GM18519 (cell line): ENCODE results near the gene JUN.
"Not testable (repeated sequence)": the region's sequence is repeated elsewhere in the genome, so short reads cannot be mapped to it uniquely, and the experiment has no call there.

Source experiments
- ATAC-seq: cut with Tn5 transposase; IDR thresholded peaks from one replicate; pipeline ENCODE4 v1.9.1; 2021; ENCODE audit warnings: mild to moderate bottlenecking, moderate library complexity; ENCODE audit not compliant: unreplicated experiment, low FRiP score

Gene JUN

GRCh38 chr1:58809325-58810010 is 25.6 kb upstream of the JUN start:
- ATAC-seq: no peak

- ATAC-seq: no peak
Observed at GRCh38 chr1:58808077-58808476, 24.2 kb upstream of the JUN start.

GRCh38 chr1:58805716-58806571 is 22.1 kb upstream of the JUN start:
- ATAC-seq: no peak

DNA sequence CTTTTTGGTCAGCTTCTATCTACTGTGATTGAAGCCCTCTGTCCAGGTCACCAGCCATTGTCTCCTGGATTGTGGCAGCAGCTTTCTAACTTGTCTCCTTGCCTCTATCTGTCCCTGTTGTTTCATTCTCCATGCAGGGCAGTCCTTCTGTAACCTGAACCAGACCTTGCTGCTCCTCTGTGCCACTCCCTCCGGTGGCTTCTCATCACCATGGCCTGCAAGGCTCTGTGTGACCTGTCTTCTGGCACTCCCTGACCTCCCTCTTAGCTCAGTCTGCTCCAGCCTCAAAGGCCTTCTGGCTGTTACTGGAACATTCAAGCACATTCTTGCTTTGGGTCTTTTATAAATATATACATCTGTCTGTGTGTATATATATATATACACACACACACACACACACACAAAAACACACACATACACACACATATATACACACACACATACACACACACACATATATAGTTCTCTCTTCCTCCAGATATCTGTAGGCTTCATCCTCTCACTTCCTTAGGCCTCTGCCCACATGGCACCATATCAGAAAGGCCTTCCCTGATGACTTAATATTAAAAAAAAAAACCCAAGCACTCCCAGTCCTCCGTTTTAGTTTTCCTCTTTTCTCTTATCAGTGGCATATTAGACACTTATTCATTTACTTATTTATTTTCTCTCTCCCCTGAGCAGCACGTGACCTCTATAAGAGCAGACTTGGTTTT is 21.2 kb upstream of the JUN start:
- no peak for ATAC-seq

DNA sequence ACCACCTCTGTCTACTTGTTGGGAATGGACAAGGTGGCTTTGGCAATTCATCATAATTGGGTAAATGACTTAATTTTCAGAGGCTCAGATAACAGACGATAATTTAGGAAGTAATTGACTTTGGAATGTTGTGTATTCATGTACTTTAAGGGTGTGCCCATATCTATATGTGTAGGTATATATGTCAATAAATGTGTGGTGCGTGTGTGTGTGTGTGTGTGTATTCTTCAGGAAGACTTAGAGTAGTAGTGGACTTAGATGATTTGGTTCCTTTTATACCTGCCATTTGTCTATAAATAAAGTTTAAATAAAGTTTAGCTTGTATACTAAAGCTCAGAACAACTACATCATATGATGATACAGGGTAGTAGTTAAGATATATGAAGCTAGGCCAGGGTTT is 20.0 kb upstream of the JUN start:
- ATAC-seq: no peak

DNA sequence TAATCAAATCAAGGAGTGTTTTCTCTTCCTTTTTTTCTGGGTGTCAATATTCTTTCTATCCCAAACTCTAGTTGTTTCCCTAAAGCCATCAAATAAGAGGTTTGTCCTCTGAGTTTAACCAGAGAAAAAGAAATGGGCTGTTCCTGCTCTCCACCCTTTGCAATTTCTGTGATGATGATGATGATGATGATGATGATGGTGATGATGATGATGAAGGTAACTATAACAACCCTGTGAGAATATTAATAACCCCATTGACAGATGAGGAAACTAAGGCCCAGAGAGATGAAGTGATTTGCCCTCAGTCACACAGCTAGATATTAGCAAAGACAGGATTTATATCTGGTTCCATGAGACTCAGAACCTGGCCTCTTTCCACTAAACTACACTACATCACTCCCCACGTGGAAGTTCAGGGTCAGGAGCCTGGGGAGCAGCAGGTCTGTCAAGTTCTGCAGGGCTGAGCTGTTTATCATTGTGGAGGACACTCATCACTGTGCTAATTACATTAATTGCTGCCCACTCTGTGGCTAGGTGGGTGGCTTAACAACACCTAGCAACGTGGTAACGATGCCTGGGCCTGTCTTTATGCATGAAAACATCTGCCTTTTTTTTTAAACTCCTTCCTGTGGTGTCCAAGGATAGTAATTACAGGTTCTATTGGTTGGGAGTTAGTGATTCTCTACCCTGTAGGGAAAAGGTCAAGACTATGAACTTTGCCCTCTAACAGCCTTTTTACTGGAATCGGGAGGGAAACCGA is 19.0 kb upstream of the JUN start:
- no peak for ATAC-seq

DNA sequence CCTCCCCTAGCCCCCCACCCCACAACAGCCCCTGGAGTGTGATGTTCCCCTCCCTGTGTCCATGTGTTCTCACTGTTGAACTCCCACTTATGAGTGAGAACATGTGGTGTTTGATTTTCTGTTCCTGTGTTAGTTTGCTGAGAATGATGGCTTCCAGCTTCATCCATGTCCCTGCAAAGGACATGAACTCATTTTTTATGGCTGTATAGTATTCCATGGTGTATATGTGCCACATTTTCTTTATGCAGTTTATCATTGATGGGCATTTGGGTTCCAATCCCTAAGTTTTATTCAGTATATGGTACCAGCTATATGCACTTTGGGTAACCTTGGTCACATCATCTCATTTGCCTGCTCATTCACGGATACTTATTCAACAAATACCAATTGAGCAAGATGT is 17.4 kb upstream of the JUN start:
- not testable (repeated sequence) for ATAC-seq

DNA sequence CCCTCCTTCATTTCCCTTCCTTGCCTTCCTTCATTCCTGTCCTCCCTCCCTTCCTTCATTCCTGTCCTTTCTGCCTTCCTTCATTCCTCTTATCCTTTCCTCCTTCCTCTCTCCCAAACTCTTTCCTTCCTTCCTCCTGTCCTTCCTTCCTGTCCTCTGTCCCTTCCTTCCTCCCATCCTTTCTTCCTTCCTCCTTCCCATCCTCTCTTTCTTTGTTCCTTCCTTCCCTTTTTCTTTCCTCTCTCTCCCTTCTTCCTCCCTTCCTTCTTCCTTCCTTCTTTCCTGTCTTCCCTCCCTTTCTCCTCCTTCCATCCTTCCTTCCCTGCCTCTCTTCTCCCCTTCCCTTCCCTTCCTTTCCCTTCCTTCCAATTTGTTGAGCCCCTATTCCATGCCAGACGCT is 15.8 kb upstream of the JUN start:
- no peak for ATAC-seq

DNA sequence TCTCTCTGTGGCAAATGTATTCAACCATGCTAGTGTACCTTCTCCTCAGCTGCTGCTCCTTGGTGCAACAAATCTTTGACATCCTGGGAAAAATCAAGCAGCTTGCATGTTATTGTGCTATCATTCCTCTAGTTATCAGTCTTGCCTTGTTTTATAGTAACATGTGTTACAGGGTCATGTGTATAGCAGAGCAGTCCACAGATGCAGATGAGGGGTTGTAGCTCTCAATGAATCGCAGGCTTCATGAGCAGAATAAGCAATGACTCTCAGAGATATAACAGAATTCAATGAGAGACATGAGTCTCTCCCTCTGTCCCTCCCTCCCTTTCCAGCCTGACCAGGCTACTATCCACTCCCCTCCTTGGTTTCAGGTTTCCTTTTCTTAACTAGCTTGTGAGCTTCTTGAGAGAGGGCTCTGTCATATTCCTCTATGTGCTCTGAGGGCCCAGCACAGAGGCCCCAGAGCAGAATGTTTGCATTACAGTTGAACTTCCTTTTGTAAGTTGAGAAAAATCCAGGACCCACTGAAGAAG is 15.1 kb upstream of the JUN start:
- no peak for ATAC-seq

- ATAC-seq: no peak
Observed at GRCh38 chr1:58796416-58796815, 12.6 kb upstream of the JUN start.

DNA sequence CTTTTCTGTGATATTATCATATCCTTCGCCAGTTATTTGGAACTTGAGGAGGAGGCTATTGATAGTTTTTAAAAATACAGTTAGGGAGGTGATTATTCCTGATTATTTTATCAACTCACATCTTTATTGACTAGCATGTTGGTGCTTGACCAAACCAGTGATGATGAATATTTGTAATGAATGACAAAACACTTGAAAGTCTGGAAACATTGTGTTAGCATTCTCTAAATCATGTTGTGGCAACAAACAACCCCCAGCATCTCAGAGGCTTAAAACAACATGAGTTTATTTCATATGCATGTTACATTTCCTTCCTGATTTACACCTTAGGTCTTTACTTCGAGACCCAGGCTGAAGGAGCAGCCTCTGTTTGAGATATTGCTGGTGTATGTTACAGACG is 10.7 kb upstream of the JUN start:
- no peak for ATAC-seq

GRCh38 chr1:58792846-58793245 is 9.0 kb upstream of the JUN start:
- no peak for ATAC-seq

DNA sequence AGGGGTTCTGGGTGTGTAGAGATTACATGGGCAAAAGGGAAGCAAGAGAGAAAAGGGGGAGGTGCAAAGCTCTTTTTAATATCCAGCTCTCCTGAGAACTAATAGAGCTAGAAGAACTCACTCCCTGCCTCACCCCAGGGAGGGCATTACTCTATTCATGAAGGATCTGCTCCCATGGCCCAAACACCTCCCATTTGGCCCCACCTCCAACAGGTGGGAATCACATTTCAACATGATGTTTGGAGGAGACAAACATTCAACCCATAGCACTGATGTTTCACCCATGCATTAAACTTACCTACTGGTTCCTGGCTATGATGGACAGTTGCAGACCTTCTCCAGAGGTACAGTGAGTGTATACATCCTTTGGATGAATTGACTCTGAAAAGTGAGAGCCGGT is 7.3 kb upstream of the JUN start:
- no peak for ATAC-seq

GRCh38 chr1:58789996-58790660 is 6.3 kb upstream of the JUN start:
- ATAC-seq: no peak

GRCh38 chr1:58789322-58789856 is 5.5 kb upstream of the JUN start:
- no peak for ATAC-seq

DNA sequence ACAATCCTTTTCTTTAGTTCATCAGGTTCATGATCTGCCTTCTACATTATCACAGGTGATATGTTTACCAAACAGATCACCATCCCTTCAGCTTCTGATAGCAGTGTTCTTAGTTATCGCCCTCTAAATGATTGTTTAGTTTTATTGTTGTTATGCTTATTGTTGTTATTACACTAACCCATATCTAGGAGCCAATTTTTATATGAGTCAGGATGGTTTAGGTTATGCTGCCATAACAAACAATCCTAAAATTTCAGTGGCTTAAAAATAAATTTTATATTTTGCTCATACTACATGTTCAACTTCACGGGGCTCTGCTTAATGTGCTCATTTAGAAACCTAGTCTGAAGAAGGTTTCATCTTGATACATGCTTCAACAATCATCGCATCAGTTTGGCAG is 4.4 kb upstream of the JUN start:
- no peak for ATAC-seq

DNA sequence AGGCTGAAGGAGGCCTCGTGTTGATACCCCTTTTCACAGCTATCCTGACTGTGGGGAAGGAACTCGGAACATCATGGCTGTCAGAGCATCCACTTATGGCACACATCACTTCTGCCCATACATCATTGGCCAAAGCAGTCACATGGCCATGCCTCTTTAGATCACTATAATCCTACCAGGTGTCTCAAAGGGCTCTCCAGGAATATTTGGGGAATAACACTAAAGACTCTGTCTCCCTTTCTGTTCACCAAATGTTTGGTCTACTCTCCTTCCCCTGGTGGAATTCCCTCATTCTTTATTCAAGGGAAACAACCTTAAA is 3.0 kb upstream of the JUN start:
- no peak for ATAC-seq

DNA sequence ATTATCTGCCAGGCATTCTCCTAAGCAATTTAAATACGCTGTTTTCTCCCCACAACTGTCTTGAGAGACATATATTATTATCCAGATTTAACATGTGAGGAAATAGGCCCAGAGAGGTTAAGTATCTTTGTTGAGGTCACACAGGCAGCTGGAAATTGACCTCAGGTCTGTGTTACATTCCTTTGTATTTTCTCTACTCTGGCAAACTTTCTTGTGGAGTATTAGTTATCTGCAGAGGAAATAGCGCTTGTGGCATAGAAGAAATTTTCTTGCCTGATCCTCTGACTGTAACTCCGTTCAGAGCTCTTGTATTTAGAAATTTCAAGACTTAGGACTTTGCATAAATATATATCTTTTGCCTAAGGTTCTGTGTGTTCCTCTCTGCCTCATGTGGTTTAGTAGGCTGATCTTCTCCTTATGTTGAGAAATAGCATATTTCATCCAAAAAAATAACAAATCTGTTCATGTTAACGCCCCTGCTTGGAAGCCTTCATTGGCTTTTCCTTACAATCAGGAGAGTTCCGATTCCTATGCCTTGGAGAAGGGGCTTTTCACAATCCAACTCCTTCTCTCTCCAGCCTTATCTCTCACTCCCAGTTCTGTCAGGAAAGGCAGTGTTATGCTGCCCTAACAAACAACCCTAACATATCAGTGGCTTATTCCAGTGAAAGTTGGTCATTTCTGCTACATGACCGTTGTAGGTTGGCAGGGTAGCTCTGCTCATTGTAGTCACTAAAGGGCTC is 2.5 kb upstream of the JUN start:
- no peak for ATAC-seq

DNA sequence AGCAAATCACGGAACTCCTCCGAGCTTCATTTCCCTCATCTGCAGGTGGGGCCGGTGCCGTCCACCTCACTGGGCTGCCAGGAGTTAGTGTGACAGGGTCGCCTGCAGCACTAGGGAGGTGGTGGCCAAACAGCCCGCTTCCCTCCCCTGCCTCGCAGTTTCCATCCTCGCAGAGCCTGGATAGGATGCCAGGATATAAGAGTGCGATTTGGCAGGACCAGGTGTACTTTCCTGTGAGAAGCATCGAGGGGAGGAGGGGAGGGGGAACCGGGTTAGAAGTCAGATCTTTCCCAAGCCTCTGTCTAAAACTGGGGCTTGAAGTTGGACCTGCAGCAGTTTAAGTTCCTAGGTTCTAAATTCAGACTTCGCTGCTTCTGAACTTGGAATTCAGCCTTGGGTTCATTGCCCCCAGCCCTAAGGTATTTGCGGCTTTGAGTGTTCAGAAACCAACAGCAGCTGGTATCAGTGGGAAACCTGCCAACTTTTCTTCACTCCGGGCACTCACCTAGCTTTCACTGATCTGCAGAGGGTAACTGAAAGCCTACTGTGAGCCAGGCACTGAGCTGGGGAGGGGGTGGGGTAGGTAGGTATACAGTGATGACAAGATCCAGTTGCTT is 1.7 kb upstream of the JUN start:
- ATAC-seq: no peak
